Neural progenitor cell (in vitro differentiated cells): Measurements from ENCODE around the gene DDC. TPM values are rescaled to one million over a fixed set of nuclear protein-coding genes. Genes with fewer than 3 reads are reported as not detected.
A peak's percentile ranks its signal among the peaks of the same experiment; 100 is the strongest.
"Not testable (repeated sequence)": the region's sequence is repeated elsewhere in the genome, so short reads cannot be mapped to it uniquely, and the experiment has no call there.

Source experiments
- DNase-seq: peaks from one replicate; pipeline ENCODE4 v3.0.0-alpha.2; 2016; ENCODE audit warnings: low spot score
- H2AFZ ChIP-seq: fragments of 200-600 bp; sonication (generic); replicated peaks from 2 replicates; pipeline ENCODE4 v1.6.1; 2016; ENCODE audit warnings: antibody characterized with exemption
- H3F3A ChIP-seq: fragments of 200-600 bp; sonication (generic); 2 replicates; pipeline ENCODE4 v1.6.1; 2016; ENCODE audit warnings: antibody characterized with exemption, low read depth
- H3K27ac ChIP-seq: fragments of 200-600 bp; sonication (generic); 2 replicates; pipeline ENCODE4 v1.5.1; 2016; ENCODE audit warnings: mild to moderate bottlenecking
- H3K27me3 ChIP-seq: fragments of 200-600 bp; sonication (generic); 2 replicates; pipeline ENCODE4 v1.6.1; 2016; ENCODE audit warnings: mild to moderate bottlenecking, moderate library complexity
- H3K36me3 ChIP-seq: fragments of 200-600 bp; sonication (generic); 2 replicates; pipeline ENCODE4 v1.5.1; 2016
- H3K4me1 ChIP-seq: fragments of 200-600 bp; sonication (generic); 2 replicates; pipeline ENCODE4 v1.6.1; 2016; ENCODE audit warnings: mixed run types
- H3K4me2 ChIP-seq: fragments of 200-600 bp; sonication (generic); 2 replicates; pipeline ENCODE4 v1.6.1; 2016
- H3K4me3 ChIP-seq: fragments of 200-600 bp; sonication (generic); 2 replicates; pipeline ENCODE4 v1.5.1; 2016
- H3K79me2 ChIP-seq: fragments of 200-600 bp; sonication (generic); 2 replicates; pipeline ENCODE4 v1.6.1; 2016; ENCODE audit warnings: low read depth
- H3K9ac ChIP-seq: fragments of 200-600 bp; sonication (generic); 2 replicates; pipeline ENCODE4 v1.6.1; 2016
- H3K9me3 ChIP-seq: fragments of 200-600 bp; sonication (generic); 2 replicates; pipeline ENCODE4 v1.5.1; 2016; ENCODE audit warnings: low read depth
- H4K20me1 ChIP-seq: fragments of 200-600 bp; sonication (generic); 2 replicates; pipeline ENCODE4 v1.6.1; 2016; ENCODE audit warnings: low read depth
- H3K27ac Mint-ChIP-seq: 3 replicates; pipeline ENCODE4 v1.8.0; 2021; ENCODE audit warnings: mixed read lengths
- H3K27me3 Mint-ChIP-seq: 2 replicates; pipeline ENCODE4 v1.8.0; 2022; ENCODE audit warnings: low read depth, mild to moderate bottlenecking, inconsistent platforms, moderate library complexity, mixed read lengths; ENCODE audit not compliant: insufficient read depth
- H3K36me3 Mint-ChIP-seq: 3 replicates; pipeline ENCODE4 v1.8.0; 2021; ENCODE audit warnings: mixed read lengths
- H3K4me1 Mint-ChIP-seq: 3 replicates; pipeline ENCODE4 v1.8.0; 2021; ENCODE audit warnings: mixed read lengths
- H3K4me3 Mint-ChIP-seq: 3 replicates; pipeline ENCODE4 v1.8.0; 2021; ENCODE audit warnings: mild to moderate bottlenecking, moderate library complexity, mixed read lengths
- H3K9me3 Mint-ChIP-seq: 3 replicates; pipeline ENCODE4 v1.8.0; 2020; ENCODE audit warnings: mixed read lengths
- EZH2 ChIP-seq: fragments of 200-600 bp; sonication (generic); IDR thresholded peaks from 2 replicates; pipeline ENCODE4 v1.6.1; 2017; ENCODE audit warnings: antibody characterized with exemption, mild to moderate bottlenecking, moderate library complexity
- EZH2phosphoT487 ChIP-seq: fragments of 200-600 bp; sonication (generic); IDR thresholded peaks from 2 replicates; pipeline ENCODE4 v1.6.1; 2017; ENCODE audit warnings: antibody characterized with exemption
- total RNA-seq: library from RNA; depleted of rRNA; stranded (reverse); fragments of >200 nt; gene quantifications from 2 replicates; pipeline ENCODE4 v1.2.3, GENCODE V29; 2015; ENCODE audit warnings: low replicate concordance
- TF ChIP-seq, protein P1 (sequence below): fragments of 200-600 bp; sonication (generic); IDR thresholded peaks from 2 replicates; pipeline ENCODE4 v1.5.1; 2017; ENCODE audit warnings: antibody characterized with exemption, mild to moderate bottlenecking

Gene DDC
- total RNA-seq, 1 donor from 2014 or later = not detected

- no peaks in the 10 kb centered on the region for H3K27me3 Mint-ChIP-seq
- H3K4me1 ChIP-seq = peaks cover 8% of the 10 kb centered on the region
- no peak overlapping the region for H3K9ac ChIP-seq
- no peaks in the 10 kb centered on the region for H3F3A ChIP-seq
- H4K20me1 ChIP-seq = no peaks in the 10 kb centered on the region
- no peak for TF ChIP-seq EZH2phosphoT487
- TF ChIP-seq EZH2 = no peak
- TF ChIP-seq, protein P1, sequence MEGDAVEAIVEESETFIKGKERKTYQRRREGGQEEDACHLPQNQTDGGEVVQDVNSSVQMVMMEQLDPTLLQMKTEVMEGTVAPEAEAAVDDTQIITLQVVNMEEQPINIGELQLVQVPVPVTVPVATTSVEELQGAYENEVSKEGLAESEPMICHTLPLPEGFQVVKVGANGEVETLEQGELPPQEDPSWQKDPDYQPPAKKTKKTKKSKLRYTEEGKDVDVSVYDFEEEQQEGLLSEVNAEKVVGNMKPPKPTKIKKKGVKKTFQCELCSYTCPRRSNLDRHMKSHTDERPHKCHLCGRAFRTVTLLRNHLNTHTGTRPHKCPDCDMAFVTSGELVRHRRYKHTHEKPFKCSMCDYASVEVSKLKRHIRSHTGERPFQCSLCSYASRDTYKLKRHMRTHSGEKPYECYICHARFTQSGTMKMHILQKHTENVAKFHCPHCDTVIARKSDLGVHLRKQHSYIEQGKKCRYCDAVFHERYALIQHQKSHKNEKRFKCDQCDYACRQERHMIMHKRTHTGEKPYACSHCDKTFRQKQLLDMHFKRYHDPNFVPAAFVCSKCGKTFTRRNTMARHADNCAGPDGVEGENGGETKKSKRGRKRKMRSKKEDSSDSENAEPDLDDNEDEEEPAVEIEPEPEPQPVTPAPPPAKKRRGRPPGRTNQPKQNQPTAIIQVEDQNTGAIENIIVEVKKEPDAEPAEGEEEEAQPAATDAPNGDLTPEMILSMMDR = no peak
- no peak overlapping the region for H3K4me2 ChIP-seq
- H3K36me3 Mint-ChIP-seq = no peaks in the 10 kb centered on the region
- peaks cover 7% of the 10 kb centered on the region for H3K9me3 Mint-ChIP-seq
- H3K79me2 ChIP-seq = no peaks in the 10 kb centered on the region
- H3K36me3 ChIP-seq = peaks cover 3% of the 10 kb centered on the region
- no peak for DNase-seq
- no peak overlapping the region for H3K4me3 ChIP-seq
- peaks cover 26% of the 10 kb centered on the region for H3K4me1 Mint-ChIP-seq
- H3K27ac ChIP-seq = no peak overlapping the region
- no peak overlapping the region for H3K27ac Mint-ChIP-seq
- no peak overlapping the region for H3K4me3 Mint-ChIP-seq
- H3K27me3 ChIP-seq = no peaks in the 10 kb centered on the region
- peak overlapping the region; percentile 96 for H2AFZ ChIP-seq
- no peaks in the 10 kb centered on the region for H3K9me3 ChIP-seq
Measured at GRCh38 chr7:50528266-50529092, 36.7 kb downstream of the DDC start.

- H3K4me3 Mint-ChIP-seq, H3K79me2 ChIP-seq, H3K27me3 Mint-ChIP-seq, H3K4me3 ChIP-seq, H3K36me3 Mint-ChIP-seq, H3K27ac ChIP-seq, H3K4me1 ChIP-seq, H3K36me3 ChIP-seq, H3K9ac ChIP-seq, H4K20me1 ChIP-seq, H3K27ac Mint-ChIP-seq, H3K4me1 Mint-ChIP-seq, H2AFZ ChIP-seq, DNase-seq, H3K9me3 ChIP-seq, H3K4me2 ChIP-seq, H3F3A ChIP-seq, H3K27me3 ChIP-seq: not testable (repeated sequence)
- H3K9me3 Mint-ChIP-seq = peaks cover 25% of the 10 kb centered on the region
Measured at GRCh38 chr7:50519350-50519749, 45.9 kb downstream of the DDC start.

DNA sequence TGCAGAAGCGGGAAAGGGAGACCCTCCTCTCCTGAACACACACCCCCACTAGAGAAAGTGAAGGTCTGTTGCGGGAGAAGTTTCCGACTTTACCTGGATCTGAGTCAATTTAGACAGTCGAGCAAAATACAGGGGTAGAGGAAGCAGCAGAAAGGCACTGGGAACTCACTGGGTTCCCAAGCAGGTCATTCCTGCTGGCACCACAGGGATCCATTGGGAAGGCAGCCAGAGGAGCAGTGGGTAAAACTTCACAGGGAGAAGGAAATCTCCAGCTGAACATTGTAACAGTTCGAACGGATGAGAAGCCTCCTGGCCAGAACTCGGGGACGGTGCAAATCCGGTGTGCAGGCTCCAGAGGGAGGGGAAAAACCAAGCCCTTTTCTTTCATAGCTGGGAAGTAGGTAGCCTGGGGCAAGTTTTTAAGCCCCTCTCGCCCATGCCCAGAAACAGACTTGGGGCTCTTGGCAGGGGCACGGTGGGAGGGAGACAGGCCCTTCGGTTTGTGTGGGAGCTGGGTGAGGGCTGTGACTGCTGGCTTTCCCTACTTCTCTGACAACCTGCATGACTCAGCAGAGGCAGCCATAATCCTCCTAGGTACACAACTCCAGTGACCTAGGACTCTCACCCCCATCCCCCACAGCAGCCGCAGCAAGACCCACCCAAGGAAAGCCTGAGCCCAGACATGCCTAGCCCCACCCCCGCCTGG is 51.9 kb downstream of the DDC start:
- Mint-ChIP-seq H3K27me3 (peaks cover 2% of the 10 kb centered on the region), H3K27ac (peak overlapping the region; percentile 59), H3K4me3 (no peak overlapping the region), H3K9me3 (peaks cover 18% of the 10 kb centered on the region), H3K4me1 (peaks cover 10% of the 10 kb centered on the region), H3K36me3 (peaks cover 2% of the 10 kb centered on the region)
- H3K36me3 ChIP-seq = no peaks in the 10 kb centered on the region
- H3F3A ChIP-seq = no peaks in the 10 kb centered on the region
- H3K9ac ChIP-seq = no peak overlapping the region
- no peak overlapping the region for H3K4me3 ChIP-seq
- no peaks in the 10 kb centered on the region for H3K27me3 ChIP-seq
- H4K20me1 ChIP-seq = no peaks in the 10 kb centered on the region
- no peak overlapping the region for H3K4me2 ChIP-seq
- peaks cover 3% of the 10 kb centered on the region for H3K4me1 ChIP-seq
- no peaks in the 10 kb centered on the region for H3K9me3 ChIP-seq
- DNase-seq = no peak
- peak overlapping the region; percentile 93 for H2AFZ ChIP-seq
- TF ChIP-seq EZH2 = no peak
- no peak for TF ChIP-seq EZH2phosphoT487
- TF ChIP-seq, protein P1 = no peak
- no peak overlapping the region for H3K27ac ChIP-seq
- H3K79me2 ChIP-seq = no peaks in the 10 kb centered on the region

- Histone ChIP-seq H3F3A (no peaks in the 10 kb centered on the region), H4K20me1 (no peaks in the 10 kb centered on the region), H3K36me3 (no peaks in the 10 kb centered on the region), H3K79me2 (no peaks in the 10 kb centered on the region), H3K9ac (no peak overlapping the region), H3K27me3 (no peaks in the 10 kb centered on the region), H3K9me3 (no peaks in the 10 kb centered on the region), H3K4me2 (no peak overlapping the region), H3K4me1 (peaks cover 8% of the 10 kb centered on the region), H2AFZ (no peak overlapping the region), H3K4me3 (no peak overlapping the region), H3K27ac (no peak overlapping the region)
- peaks cover 11% of the 10 kb centered on the region for H3K4me1 Mint-ChIP-seq
- H3K27ac Mint-ChIP-seq = no peak overlapping the region
- no peak for DNase-seq
- peaks cover 11% of the 10 kb centered on the region for H3K9me3 Mint-ChIP-seq
- TF ChIP-seq EZH2 = no peak
- no peak for TF ChIP-seq EZH2phosphoT487
- TF ChIP-seq, protein P1 = no peak
- H3K4me3 Mint-ChIP-seq = no peak overlapping the region
- peaks cover 2% of the 10 kb centered on the region for H3K36me3 Mint-ChIP-seq
- H3K27me3 Mint-ChIP-seq = peaks cover 2% of the 10 kb centered on the region
Measured at GRCh38 chr7:50512384-50512783, 52.8 kb downstream of the DDC start.
